ENCODE results near the gene BTNL3.

The BTNL3 gene

GRCh38 chr5:181047921-181048320, 59.3 kb downstream of the BTNL3 start:
- DNase-seq (ENCODE audit: low read depth in 2 of 2), result no peak

- no peak for DNase-seq (ENCODE audit: low read depth in 2 of 2)
Observed at GRCh38 chr5:181050016-181050415, 61.4 kb downstream of the BTNL3 start.

- DNase-seq (ENCODE audit: low read depth in 2 of 2), result no peak
Observed at GRCh38 chr5:181051841-181052671, 63.4 kb downstream of the BTNL3 start.

- peak in 1 of 2 donors; percentile 15 for DNase-seq (ENCODE audit: low read depth in 2 of 2)
Observed at GRCh38 chr5:181052672-181053487, 64.2 kb downstream of the BTNL3 start.

GRCh38 chr5:181053488-181054121, 65.0 kb downstream of the BTNL3 start:
- no peak for DNase-seq (ENCODE audit: low read depth in 2 of 2)

- DNase-seq (ENCODE audit: low read depth in 2 of 2), result no peak
Observed at GRCh38 chr5:181054138-181054537, 65.5 kb downstream of the BTNL3 start.

GRCh38 chr5:181054871-181055459, 66.3 kb downstream of the BTNL3 start:
- DNase-seq (ENCODE audit: low read depth in 2 of 2), result no peak

Measured in stimulated activated CD8-positive, alpha-beta memory T cell treated with anti-CD3 and anti-CD28 coated beads, Interleukin-2, amount 100 ng/mL, for 48 hours (primary cell).